ENCODE results near the gene KIAA0232. TPM values are rescaled to one million over a fixed set of nuclear protein-coding genes. Genes with fewer than 3 reads are reported as not detected.
"Not testable (repeated sequence)": the region's sequence is repeated elsewhere in the genome, so short reads cannot be mapped to it uniquely, and the experiment has no call there.

The KIAA0232 gene
- total RNA-seq, 1 donor from 2014 or later, result 16.6 TPM

GRCh38 chr4:6896035-6896434, 113.5 kb downstream of the KIAA0232 start:
- ATAC-seq (no peak), DNase-seq (ENCODE audit: low spot score) (no peak)

- no peak for DNase-seq (ENCODE audit: low spot score)
- ATAC-seq, result no peak
Observed at GRCh38 chr4:6898763-6899162, 116.2 kb downstream of the KIAA0232 start.

GRCh38 chr4:6900181-6900812, 117.8 kb downstream of the KIAA0232 start:
- no peak for ATAC-seq
- DNase-seq (ENCODE audit: low spot score), result no peak

GRCh38 chr4:6900956-6901355, 118.4 kb downstream of the KIAA0232 start:
- ATAC-seq (no peak), DNase-seq (ENCODE audit: low spot score) (no peak)

GRCh38 chr4:6901669-6902317, 119.3 kb downstream of the KIAA0232 start:
- ATAC-seq, result no peak
- no peak for DNase-seq (ENCODE audit: low spot score)

GRCh38 chr4:6902318-6903042, 120.0 kb downstream of the KIAA0232 start:
- no peak for DNase-seq (ENCODE audit: low spot score)

GRCh38 chr4:6905516-6906445, 123.3 kb downstream of the KIAA0232 start:
- DNase-seq (ENCODE audit: low spot score) (peak; percentile 91), ATAC-seq (peak; percentile 50)

More at GRCh38 chr4:6902318-6903042, 120.0 kb downstream of the KIAA0232 start:
- ATAC-seq, result no peak

GRCh38 chr4:6906486-6906885, 124.0 kb downstream of the KIAA0232 start:
- ATAC-seq; DNase-seq (ENCODE audit: low spot score): not testable (repeated sequence)

GRCh38 chr4:6907658-6908191, 125.2 kb downstream of the KIAA0232 start:
- ATAC-seq (no peak), DNase-seq (ENCODE audit: low spot score) (no peak)

- ATAC-seq (peak; percentile 27), DNase-seq (ENCODE audit: low spot score) (peak; percentile 78)
Observed at GRCh38 chr4:6908432-6909112, 126.0 kb downstream of the KIAA0232 start.

GRCh38 chr4:6909113-6909969, 126.8 kb downstream of the KIAA0232 start, which contains the start of gene TBC1D14:
Gene TBC1D14 (plus strand): TSS chr4:6909826. CDS start chr4:6923390, 13,564 bp downstream.
- DNase-seq (ENCODE audit: low spot score) (peak; percentile 90), ATAC-seq (peak; percentile 76)

- DNase-seq (ENCODE audit: low spot score) (no peak), ATAC-seq (peak; percentile 0)
Observed at GRCh38 chr4:6909970-6910339, 127.4 kb downstream of the KIAA0232 start.

GRCh38 chr4:6910340-6910959, 127.9 kb downstream of the KIAA0232 start:
- ATAC-seq (peak; percentile 45), DNase-seq (ENCODE audit: low spot score) (peak; percentile 81)

- ATAC-seq (peak; percentile 9), DNase-seq (ENCODE audit: low spot score) (no peak)
Observed at GRCh38 chr4:6910960-6911874, 128.7 kb downstream of the KIAA0232 start.

- not testable (repeated sequence) for ATAC-seq; DNase-seq (ENCODE audit: low spot score)
Observed at GRCh38 chr4:6911917-6912316, 129.4 kb downstream of the KIAA0232 start.

GRCh38 chr4:6912441-6912840, 129.9 kb downstream of the KIAA0232 start:
- DNase-seq (ENCODE audit: low spot score) (no peak), ATAC-seq (peak; percentile 7)

GRCh38 chr4:6913350-6913905, 130.9 kb downstream of the KIAA0232 start:
- no peak for DNase-seq (ENCODE audit: low spot score)
- ATAC-seq, result no peak
